SK-N-SH (cell line): ENCODE results near the gene C1GALT1. TPM values are rescaled to one million over a fixed set of nuclear protein-coding genes. Genes with fewer than 3 reads are reported as not detected.

Source experiments
- CTCF ChIA-PET: fragments of 300-600, 350-600 bp; formaldehyde crosslinking; extraction: SDS; loops from one replicate; lab custom pipeline; 2021; lab: Yijun Ruan, JAX
- POLR2A ChIA-PET: fragments of 350-600 bp; sonication (Branson Sonifier 250); formaldehyde crosslinking; extraction: SDS; loops from one replicate; lab custom pipeline; 2020; ENCODE audit warnings: antibody characterized with exemption, inconsistent platforms; lab: Yijun Ruan, JAX
- DNase-seq: peaks from one replicate; pipeline ENCODE4 v3.0.0; 2012
- H2AFZ ChIP-seq: fragments of 200-600 bp; sonication (generic); 2 replicates; pipeline ENCODE4 v1.8.1; 2016; ENCODE audit warnings: antibody characterized with exemption, mild to moderate bottlenecking, low read depth
- H3F3A ChIP-seq: fragments of 200-600 bp; sonication (generic); replicated peaks from 2 replicates; pipeline ENCODE3; 2016; ENCODE audit warnings: antibody characterized with exemption, mild to moderate bottlenecking; ENCODE audit not compliant: insufficient read depth
- H3K27ac ChIP-seq, 2 experiments: fragments of 200-500 bp in 1 of 2; fragments of 200-600 bp in 1 of 2; sonication (Bioruptor generic) in 1 of 2; sonication (generic), shearing (Covaris generic) in 1 of 2; 2 replicates each; pipeline versions ENCODE4 v1.5.1 to v1.6.1; 2014 to 2016; ENCODE audit warnings: low read depth in 2 of 2, inconsistent platforms in 1 of 2, low read length in 1 of 2, mild to moderate bottlenecking in 1 of 2, mixed read lengths in 1 of 2
- H3K27me3 ChIP-seq: fragments of 200-600 bp; sonication (generic), shearing (Covaris generic); 2 replicates; pipeline ENCODE4 v1.6.1; 2016; ENCODE audit warnings: mixed run types; ENCODE audit not compliant: insufficient read depth
- H3K36me3 ChIP-seq, 2 experiments: fragments of 200-500 bp in 1 of 2; fragments of 200-600 bp in 1 of 2; sonication (Bioruptor generic) in 1 of 2; sonication (generic) in 1 of 2; replicated peaks in 1 of 2; 2 replicates each; pipeline versions ENCODE3 to v1.5.1; 2014 to 2016; ENCODE audit warnings: low read length in 1 of 2, mild to moderate bottlenecking in 1 of 2; ENCODE audit not compliant: insufficient read depth in 2 of 2, control insufficient read depth in 1 of 2
- H3K4me1 ChIP-seq, 2 experiments: fragments of 200-500 bp in 1 of 2; fragments of 200-600 bp in 1 of 2; sonication (Bioruptor generic) in 1 of 2; sonication (generic), shearing (Covaris generic) in 1 of 2; 2 replicates each; pipeline versions ENCODE4 v1.5.1 to v1.6.1; 2014 to 2016; ENCODE audit warnings: low read depth in 1 of 2, low read length in 1 of 2, mixed run types in 1 of 2; ENCODE audit not compliant: insufficient read depth in 2 of 2, control insufficient read depth in 1 of 2
- H3K4me2 ChIP-seq: fragments of 200-600 bp; sonication (generic), shearing (Covaris generic); 2 replicates; pipeline ENCODE4 v1.6.1; 2017; ENCODE audit warnings: mixed run types
- H3K4me3 ChIP-seq, 2 experiments: fragments of 200-500 bp in 1 of 2; fragments of 200-600 bp in 1 of 2; sonication (Bioruptor generic) in 1 of 2; sonication (generic), shearing (Covaris generic) in 1 of 2; 2 replicates each; pipeline versions ENCODE4 v1.5.1 to v1.8.1; 2014 to 2016; ENCODE audit warnings: low read depth in 2 of 2, inconsistent platforms in 1 of 2, low read length in 1 of 2, mild to moderate bottlenecking in 1 of 2, mixed read lengths in 1 of 2, moderate library complexity in 1 of 2
- H3K79me2 ChIP-seq: fragments of 200-600 bp; sonication (generic); 2 replicates; pipeline ENCODE4 v1.8.1; 2017; ENCODE audit warnings: mild to moderate bottlenecking; ENCODE audit not compliant: insufficient read depth
- H3K9ac ChIP-seq: fragments of 200-600 bp; sonication (generic); 2 replicates; pipeline ENCODE4 v1.6.1; 2017; ENCODE audit warnings: mixed run types
- H3K9me2 ChIP-seq: fragments of 200-600 bp; sonication (generic); 2 replicates; pipeline ENCODE4 v1.6.1; 2017; ENCODE audit warnings: mixed run types
- H3K9me3 ChIP-seq: fragments of 200-600 bp; sonication (generic); 2 replicates; pipeline ENCODE4 v1.6.1; 2017; ENCODE audit warnings: mixed run types, mild to moderate bottlenecking, moderate library complexity
- H4K20me1 ChIP-seq: fragments of 200-600 bp; sonication (generic); 2 replicates; pipeline ENCODE4 v1.6.1; 2017; ENCODE audit warnings: mild to moderate bottlenecking, mixed run types; ENCODE audit not compliant: insufficient read depth
- EP300 ChIP-seq, 2 experiments: IDR thresholded peaks; 2 replicates each; pipeline versions ENCODE4 v1.4.0 to v1.6.1; 2012; ENCODE audit warnings: borderline replicate concordance in 1 of 2, low read depth in 1 of 2, low read length in 1 of 2
- EZH2phosphoT487 ChIP-seq: fragments of 200-600 bp; sonication (generic); IDR thresholded peaks from 2 replicates; pipeline ENCODE4 v1.6.1; 2017; ENCODE audit warnings: low read depth, mixed run types, mild to moderate bottlenecking, antibody characterized with exemption, moderate library complexity, borderline replicate concordance
- FOXM1 ChIP-seq: IDR thresholded peaks from 2 replicates; pipeline ENCODE4 v1.4.0; 2012; ENCODE audit warnings: low read depth, mild to moderate bottlenecking
- GABPA ChIP-seq: IDR thresholded peaks from 2 replicates; pipeline ENCODE4 v1.4.0; 2012; ENCODE audit warnings: low read depth, mild to moderate bottlenecking
- JUND ChIP-seq: IDR thresholded peaks from 2 replicates; pipeline ENCODE4 v1.4.0; 2012
- MXI1 ChIP-seq: IDR thresholded peaks from 2 replicates; pipeline ENCODE4 v1.6.1; 2012; ENCODE audit warnings: mild to moderate bottlenecking, low read depth, low read length, improper control_type of control experiment
- RAD21 ChIP-seq: IDR thresholded peaks from 2 replicates; pipeline ENCODE4 v1.6.1; 2012; ENCODE audit warnings: mild to moderate bottlenecking, low read length
- REST ChIP-seq: IDR thresholded peaks from 2 replicates; pipeline ENCODE4 v1.6.1; 2012; ENCODE audit warnings: mild to moderate bottlenecking, low read depth, low read length, moderate library complexity
- RXRA ChIP-seq: IDR thresholded peaks from 2 replicates; pipeline ENCODE4 v1.4.0; 2012; ENCODE audit warnings: low read depth, mild to moderate bottlenecking, borderline replicate concordance
- SIN3A ChIP-seq: IDR thresholded peaks from 2 replicates; pipeline ENCODE4 v1.6.1; 2012; ENCODE audit warnings: low read depth, mild to moderate bottlenecking, low read length, moderate library complexity, borderline replicate concordance
- TAF1 ChIP-seq: IDR thresholded peaks from 2 replicates; pipeline ENCODE4 v1.6.1; 2012; ENCODE audit warnings: low read depth, mild to moderate bottlenecking, low read length, moderate library complexity, borderline replicate concordance
- TEAD4 ChIP-seq: IDR thresholded peaks from 2 replicates; pipeline ENCODE4 v1.4.0; 2012; ENCODE audit warnings: mild to moderate bottlenecking, borderline replicate concordance; ENCODE audit not compliant: insufficient read depth
- YY1 ChIP-seq: IDR thresholded peaks from 2 replicates; pipeline ENCODE4 v1.4.0; 2012; ENCODE audit warnings: low read depth, mild to moderate bottlenecking
- WGBS: methylation state at CpG from one replicate; pipeline ENCODE4 v1.1.6; 2017; ENCODE audit warnings: low lambda C conversion rate; 5-methylcytosine and 5-hydroxymethylcytosine counted together
- polyA plus RNA-seq, 3 experiments: library from polyadenylated mRNA; depleted of rRNA; stranded (reverse); fragments of >200 nt; gene quantifications; 2 replicates each; pipeline ENCODE4 v1.2.3, GENCODE V29; 2012
- TF ChIP-seq, protein P1 (sequence below): fragments of 200-600 bp; sonication (generic); IDR thresholded peaks from 2 replicates; pipeline ENCODE4 v1.6.1; 2017; ENCODE audit warnings: antibody characterized with exemption, mild to moderate bottlenecking, moderate library complexity
- TF ChIP-seq, protein P2 (sequence below): IDR thresholded peaks from 2 replicates; pipeline ENCODE4; 2012
- TF ChIP-seq, protein P3 (sequence below): IDR thresholded peaks from 2 replicates; pipeline ENCODE4 v1.4.0; 2012; ENCODE audit warnings: low read depth, borderline replicate concordance
- TF ChIP-seq, protein P4 (sequence below): IDR thresholded peaks from 2 replicates; pipeline ENCODE4 v1.4.0; 2012; ENCODE audit warnings: low read depth

C1GALT1 gene
- polyA plus RNA-seq, 1 of the 3 experiments (the other 2 are of a cell fraction), result 15.2 TPM

- ChIA-PET POLR2A (no interaction called here), CTCF (interaction anchor here (1.6 to 2.1 kb wide), 2 partner anchors 21 to 24 kb away, joined by 4 to 5 read pairs; no protein-coding TSS in a partner anchor)
- Histone ChIP-seq H3K9ac (no peak overlapping the region), H2AFZ (no peak overlapping the region), H3K4me2 (no peak overlapping the region), H3K9me3 (no peaks in the 10 kb centered on the region), H4K20me1 (no peaks in the 10 kb centered on the region), H3K9me2 (no peaks in the 10 kb centered on the region), H3K27me3 (no peaks in the 10 kb centered on the region), H3K4me1 (peaks cover 0 to 8% of the 10 kb centered on the region in 2 experiments; a peak in 2 of 4 replicates), H3F3A (no peaks in the 10 kb centered on the region), H3K79me2 (no peaks in the 10 kb centered on the region), H3K4me3 (no peak overlapping the region), H3K27ac (no peak overlapping the region), H3K36me3 (peaks cover 4 to 13% of the 10 kb centered on the region in 2 experiments)
- TF ChIP-seq, protein P1, sequence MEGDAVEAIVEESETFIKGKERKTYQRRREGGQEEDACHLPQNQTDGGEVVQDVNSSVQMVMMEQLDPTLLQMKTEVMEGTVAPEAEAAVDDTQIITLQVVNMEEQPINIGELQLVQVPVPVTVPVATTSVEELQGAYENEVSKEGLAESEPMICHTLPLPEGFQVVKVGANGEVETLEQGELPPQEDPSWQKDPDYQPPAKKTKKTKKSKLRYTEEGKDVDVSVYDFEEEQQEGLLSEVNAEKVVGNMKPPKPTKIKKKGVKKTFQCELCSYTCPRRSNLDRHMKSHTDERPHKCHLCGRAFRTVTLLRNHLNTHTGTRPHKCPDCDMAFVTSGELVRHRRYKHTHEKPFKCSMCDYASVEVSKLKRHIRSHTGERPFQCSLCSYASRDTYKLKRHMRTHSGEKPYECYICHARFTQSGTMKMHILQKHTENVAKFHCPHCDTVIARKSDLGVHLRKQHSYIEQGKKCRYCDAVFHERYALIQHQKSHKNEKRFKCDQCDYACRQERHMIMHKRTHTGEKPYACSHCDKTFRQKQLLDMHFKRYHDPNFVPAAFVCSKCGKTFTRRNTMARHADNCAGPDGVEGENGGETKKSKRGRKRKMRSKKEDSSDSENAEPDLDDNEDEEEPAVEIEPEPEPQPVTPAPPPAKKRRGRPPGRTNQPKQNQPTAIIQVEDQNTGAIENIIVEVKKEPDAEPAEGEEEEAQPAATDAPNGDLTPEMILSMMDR, result no peak
- TF ChIP-seq, protein P2, sequence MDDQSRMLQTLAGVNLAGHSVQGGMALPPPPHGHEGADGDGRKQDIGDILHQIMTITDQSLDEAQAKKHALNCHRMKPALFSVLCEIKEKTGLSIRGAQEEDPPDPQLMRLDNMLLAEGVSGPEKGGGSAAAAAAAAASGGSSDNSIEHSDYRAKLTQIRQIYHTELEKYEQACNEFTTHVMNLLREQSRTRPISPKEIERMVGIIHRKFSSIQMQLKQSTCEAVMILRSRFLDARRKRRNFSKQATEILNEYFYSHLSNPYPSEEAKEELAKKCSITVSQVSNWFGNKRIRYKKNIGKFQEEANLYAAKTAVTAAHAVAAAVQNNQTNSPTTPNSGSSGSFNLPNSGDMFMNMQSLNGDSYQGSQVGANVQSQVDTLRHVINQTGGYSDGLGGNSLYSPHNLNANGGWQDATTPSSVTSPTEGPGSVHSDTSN, result no peak
- TF ChIP-seq RAD21 (no peak), GABPA (no peak), RXRA (no peak), TEAD4 (no peak), EP300 (IDR thresholded peaks at IDR 0.05; ENCODE audit: borderline replicate concordance in 1 of 2, low read depth in 1 of 2, low read length in 1 of 2) (no peak), REST (no peak), YY1 (no peak), TAF1 (no peak), MXI1 (no peak), JUND (no peak), EZH2phosphoT487 (no peak), FOXM1 (no peak), SIN3A (no peak)
- TF ChIP-seq, protein P3, sequence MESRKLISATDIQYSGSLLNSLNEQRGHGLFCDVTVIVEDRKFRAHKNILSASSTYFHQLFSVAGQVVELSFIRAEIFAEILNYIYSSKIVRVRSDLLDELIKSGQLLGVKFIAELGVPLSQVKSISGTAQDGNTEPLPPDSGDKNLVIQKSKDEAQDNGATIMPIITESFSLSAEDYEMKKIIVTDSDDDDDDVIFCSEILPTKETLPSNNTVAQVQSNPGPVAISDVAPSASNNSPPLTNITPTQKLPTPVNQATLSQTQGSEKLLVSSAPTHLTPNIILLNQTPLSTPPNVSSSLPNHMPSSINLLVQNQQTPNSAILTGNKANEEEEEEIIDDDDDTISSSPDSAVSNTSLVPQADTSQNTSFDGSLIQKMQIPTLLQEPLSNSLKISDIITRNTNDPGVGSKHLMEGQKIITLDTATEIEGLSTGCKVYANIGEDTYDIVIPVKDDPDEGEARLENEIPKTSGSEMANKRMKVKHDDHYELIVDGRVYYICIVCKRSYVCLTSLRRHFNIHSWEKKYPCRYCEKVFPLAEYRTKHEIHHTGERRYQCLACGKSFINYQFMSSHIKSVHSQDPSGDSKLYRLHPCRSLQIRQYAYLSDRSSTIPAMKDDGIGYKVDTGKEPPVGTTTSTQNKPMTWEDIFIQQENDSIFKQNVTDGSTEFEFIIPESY, result no peak
- TF ChIP-seq, protein P4, sequence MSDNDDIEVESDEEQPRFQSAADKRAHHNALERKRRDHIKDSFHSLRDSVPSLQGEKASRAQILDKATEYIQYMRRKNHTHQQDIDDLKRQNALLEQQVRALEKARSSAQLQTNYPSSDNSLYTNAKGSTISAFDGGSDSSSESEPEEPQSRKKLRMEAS, result no peak
- whole genome bisulfite sequencing, result 95% methylated on average over 2 of the region's 2 CpGs
- DNase-seq, result no peak
These were observed 67.5 kb downstream of the C1GALT1 start for GRCh38 chr7:7249814-7250213.
